ENCODE results near the gene SENP6. TPM values are rescaled to one million over a fixed set of nuclear protein-coding genes. Genes with fewer than 3 reads are reported as not detected.

The SENP6 gene
- total RNA-seq, 1 donor from 2014 or later = 47.4 TPM

DNA sequence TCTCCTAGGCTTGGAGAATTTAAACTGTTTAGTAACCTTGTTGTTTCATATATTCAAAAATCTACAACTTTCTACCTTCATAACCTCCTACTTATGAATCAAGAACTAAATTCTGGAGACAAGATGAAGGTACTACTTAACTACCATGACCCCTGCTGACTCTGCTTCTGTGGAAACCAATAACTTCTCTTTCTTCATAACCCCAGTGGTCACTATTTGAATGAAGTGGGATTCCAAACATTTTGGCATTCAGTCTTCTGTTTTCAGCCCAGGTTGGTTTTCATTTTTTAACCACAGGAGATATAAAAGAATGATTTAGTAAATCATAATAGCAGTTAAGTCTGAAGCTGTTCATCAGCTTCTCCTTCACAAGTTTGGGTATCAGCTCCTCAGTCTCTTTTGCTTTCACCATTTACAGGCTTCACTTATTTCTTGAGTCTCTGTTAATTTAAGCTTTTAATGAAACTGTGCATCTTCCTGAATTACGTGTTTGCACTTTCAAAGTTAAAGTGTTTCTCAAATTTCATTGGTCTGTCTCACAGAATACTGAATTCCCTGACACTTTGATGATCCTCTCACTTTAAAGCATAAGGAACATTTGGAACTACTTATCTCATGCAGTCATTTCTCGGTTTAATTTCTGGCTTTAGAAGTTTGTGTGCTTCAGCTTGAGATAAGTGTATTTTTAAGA, 9.5 kb downstream of the SENP6 start:
- DNase-seq (ENCODE audit: low read depth) (no peak), FAIRE-seq (no peak)
- Histone ChIP-seq H3K27me3 (ENCODE audit: control insufficient read depth, insufficient read depth, low read length) (no peaks in the 10 kb centered on the region), H3K4me3 (ENCODE audit: low read depth, low read length) (no peak overlapping the region), H3K36me3 (ENCODE audit: control insufficient read depth, insufficient read depth, low read length) (no peaks in the 10 kb centered on the region)
- TF ChIP-seq, protein P1, sequence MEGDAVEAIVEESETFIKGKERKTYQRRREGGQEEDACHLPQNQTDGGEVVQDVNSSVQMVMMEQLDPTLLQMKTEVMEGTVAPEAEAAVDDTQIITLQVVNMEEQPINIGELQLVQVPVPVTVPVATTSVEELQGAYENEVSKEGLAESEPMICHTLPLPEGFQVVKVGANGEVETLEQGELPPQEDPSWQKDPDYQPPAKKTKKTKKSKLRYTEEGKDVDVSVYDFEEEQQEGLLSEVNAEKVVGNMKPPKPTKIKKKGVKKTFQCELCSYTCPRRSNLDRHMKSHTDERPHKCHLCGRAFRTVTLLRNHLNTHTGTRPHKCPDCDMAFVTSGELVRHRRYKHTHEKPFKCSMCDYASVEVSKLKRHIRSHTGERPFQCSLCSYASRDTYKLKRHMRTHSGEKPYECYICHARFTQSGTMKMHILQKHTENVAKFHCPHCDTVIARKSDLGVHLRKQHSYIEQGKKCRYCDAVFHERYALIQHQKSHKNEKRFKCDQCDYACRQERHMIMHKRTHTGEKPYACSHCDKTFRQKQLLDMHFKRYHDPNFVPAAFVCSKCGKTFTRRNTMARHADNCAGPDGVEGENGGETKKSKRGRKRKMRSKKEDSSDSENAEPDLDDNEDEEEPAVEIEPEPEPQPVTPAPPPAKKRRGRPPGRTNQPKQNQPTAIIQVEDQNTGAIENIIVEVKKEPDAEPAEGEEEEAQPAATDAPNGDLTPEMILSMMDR (IDR thresholded peaks at IDR 0.05; ENCODE audit: insufficient read depth, low read length, severe bottlenecking) = no peak

DNA sequence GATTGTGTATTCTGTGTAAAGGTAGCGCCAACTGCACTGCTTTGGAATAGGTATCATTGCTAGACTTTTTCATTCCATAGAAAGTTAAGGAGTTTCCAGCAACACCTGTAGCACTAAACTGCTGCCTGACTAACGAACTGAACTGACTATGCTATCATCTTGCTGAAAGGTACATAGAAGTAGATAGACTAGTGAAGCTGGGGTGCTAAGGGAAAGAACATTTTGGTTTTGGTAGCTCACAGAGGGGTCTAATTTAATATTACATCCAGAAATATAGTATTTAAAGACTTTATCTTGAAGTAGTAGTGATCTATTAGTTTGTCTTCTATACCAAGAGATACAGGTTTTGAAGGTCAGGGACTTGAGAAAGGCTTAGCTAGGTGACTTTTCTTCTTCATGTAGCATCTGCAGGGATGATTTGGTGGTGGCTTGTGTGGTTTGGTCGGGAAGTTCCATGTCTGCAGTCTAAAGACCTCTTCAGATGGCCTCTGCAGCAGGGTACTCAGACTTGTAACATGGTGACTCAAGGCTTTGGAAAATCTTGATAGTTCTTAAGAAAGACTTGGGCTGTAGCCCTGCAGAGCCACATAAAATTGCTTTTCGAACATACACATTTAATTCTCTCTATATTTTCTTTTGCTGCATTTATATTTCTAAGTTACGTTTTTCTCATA, 10.2 kb downstream of the SENP6 start:
- FAIRE-seq (no peak), DNase-seq (ENCODE audit: low read depth) (no peak)
- Histone ChIP-seq H3K27me3 (ENCODE audit: control insufficient read depth, insufficient read depth, low read length) (no peaks in the 10 kb centered on the region), H3K36me3 (ENCODE audit: control insufficient read depth, insufficient read depth, low read length) (no peaks in the 10 kb centered on the region), H3K4me3 (ENCODE audit: low read depth, low read length) (no peak overlapping the region)
- TF ChIP-seq, protein P1 (IDR thresholded peaks at IDR 0.05; ENCODE audit: insufficient read depth, low read length, severe bottlenecking) = no peak

DNA sequence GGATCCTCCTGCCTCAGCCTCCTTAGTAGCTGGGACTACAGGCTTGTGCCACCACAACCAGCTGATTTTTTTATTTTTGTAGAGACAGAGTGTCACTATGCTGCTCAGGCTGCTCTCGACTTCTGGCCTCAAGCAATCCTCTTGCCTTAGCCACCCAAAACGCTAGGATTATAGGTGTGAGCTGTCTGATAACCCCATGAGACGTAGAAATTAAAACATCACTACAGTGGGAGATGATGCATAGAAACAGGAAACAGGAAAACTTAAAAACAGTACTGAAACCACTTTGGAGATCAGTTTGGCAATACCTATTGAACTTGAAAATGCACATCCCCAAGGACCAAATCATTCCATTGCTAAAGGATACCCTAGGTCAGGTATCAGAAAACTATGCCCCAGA, 10.8 kb downstream of the SENP6 start:
- no peak overlapping the region for H3K4me3 ChIP-seq (ENCODE audit: low read depth, low read length)
- no peaks in the 10 kb centered on the region for H3K27me3 ChIP-seq (ENCODE audit: control insufficient read depth, insufficient read depth, low read length)
- DNase-seq (ENCODE audit: low read depth) (no peak), FAIRE-seq (no peak)
- no peaks in the 10 kb centered on the region for H3K36me3 ChIP-seq (ENCODE audit: control insufficient read depth, insufficient read depth, low read length)
- TF ChIP-seq, protein P1 (IDR thresholded peaks at IDR 0.05; ENCODE audit: insufficient read depth, low read length, severe bottlenecking) = no peak

DNA sequence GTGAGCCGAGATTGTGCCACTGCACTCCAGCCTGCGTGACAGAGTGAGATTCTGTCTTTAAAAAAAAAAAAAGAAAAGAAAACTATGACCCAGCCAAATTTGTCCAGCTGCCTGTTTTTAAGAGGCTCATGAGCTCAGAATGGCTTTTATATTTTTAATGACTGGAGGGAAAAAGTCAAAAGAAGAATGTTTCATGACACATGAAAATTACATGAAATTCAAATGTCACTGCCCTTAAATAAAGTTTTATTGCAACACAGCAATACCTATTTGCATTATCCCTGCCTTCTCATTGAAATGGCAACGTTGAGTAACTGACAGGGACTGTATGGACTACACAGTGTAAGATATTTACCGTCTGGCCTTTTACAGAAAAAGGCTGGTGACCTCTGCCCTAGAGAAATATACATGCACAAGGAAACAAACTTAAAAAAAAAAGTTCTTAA, 11.4 kb downstream of the SENP6 start:
- TF ChIP-seq, protein P1 (IDR thresholded peaks at IDR 0.05; ENCODE audit: insufficient read depth, low read length, severe bottlenecking) = no peak
- no peaks in the 10 kb centered on the region for H3K36me3 ChIP-seq (ENCODE audit: control insufficient read depth, insufficient read depth, low read length)
- H3K27me3 ChIP-seq (ENCODE audit: control insufficient read depth, insufficient read depth, low read length) = no peaks in the 10 kb centered on the region
- DNase-seq (ENCODE audit: low read depth) (no peak), FAIRE-seq (no peak)
- no peak overlapping the region for H3K4me3 ChIP-seq (ENCODE audit: low read depth, low read length)

DNA sequence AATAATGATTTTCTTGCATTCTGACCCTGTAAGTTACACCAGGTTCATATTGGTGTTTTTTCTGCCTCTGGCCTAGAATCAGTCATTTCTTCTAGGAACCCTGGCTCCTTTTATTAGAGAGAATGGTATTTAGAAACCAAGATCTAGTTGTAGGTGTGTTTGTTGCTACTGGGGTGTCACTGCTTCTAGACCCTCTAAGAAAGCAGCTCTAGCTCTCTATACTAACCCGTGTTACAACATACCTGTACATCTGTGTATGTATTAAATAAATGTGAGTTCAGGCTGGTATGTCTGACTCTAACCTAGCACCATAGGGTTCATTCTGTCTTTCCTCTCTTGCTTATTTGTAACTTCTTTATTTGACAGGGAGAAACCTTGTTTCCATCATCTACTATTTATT, 16.8 kb downstream of the SENP6 start:
- TF ChIP-seq, protein P1 (IDR thresholded peaks at IDR 0.05; ENCODE audit: insufficient read depth, low read length, severe bottlenecking) = no peak
- DNase-seq (ENCODE audit: low read depth) (no peak), FAIRE-seq (no peak)
- H3K4me3 ChIP-seq (ENCODE audit: low read depth, low read length) = no peak overlapping the region
- H3K36me3 ChIP-seq (ENCODE audit: control insufficient read depth, insufficient read depth, low read length) = no peaks in the 10 kb centered on the region
- no peaks in the 10 kb centered on the region for H3K27me3 ChIP-seq (ENCODE audit: control insufficient read depth, insufficient read depth, low read length)
